Uterus (tissue), 4 donors: Measurements from ENCODE around the gene SLX4IP. TPM values are rescaled to one million over a fixed set of nuclear protein-coding genes. Genes with fewer than 3 reads are reported as not detected.

Experiments used
- DNase-seq, 2 donors: peaks; one replicate each; pipeline ENCODE4 v3.0.0-alpha.2; 2019 to 2020
- H3K27ac ChIP-seq, 2 donors: fragments of 200-600 bp; sonication (generic); 1 replicate in 1 of 2; 2 replicates in 1 of 2; pipeline ENCODE4 v1.5.1; 2016 to 2018
- H3K27me3 ChIP-seq, 2 donors: fragments of 200-600 bp; sonication (generic); one replicate each; pipeline ENCODE4 v1.5.1; 2018 to 2019; ENCODE audit warnings: control low read depth in 1 of 2
- H3K36me3 ChIP-seq, 2 donors: fragments of 200-600 bp; sonication (generic); one replicate each; pipeline ENCODE4 v1.5.1; 2019; ENCODE audit warnings: control low read depth in 1 of 2
- H3K4me1 ChIP-seq, 2 donors: fragments of 200-600 bp; sonication (generic); one replicate each; pipeline ENCODE4 v1.5.1; 2018 to 2019; ENCODE audit warnings: control low read depth in 1 of 2
- H3K4me3 ChIP-seq, 2 donors: fragments of 200-600 bp; sonication (generic); 1 replicate in 1 of 2; 2 replicates in 1 of 2; pipeline ENCODE4 v1.5.1; 2018 to 2019; ENCODE audit warnings: mild to moderate bottlenecking in 1 of 2
- H3K9me3 ChIP-seq, 2 donors: fragments of 200-600 bp; sonication (generic); one replicate each; pipeline ENCODE4 v1.5.1; 2019; ENCODE audit warnings: control low read depth in 1 of 2
- POLR2A ChIP-seq, 2 donors: fragments of 450-650 bp; IDR thresholded peaks; one replicate each; pipeline ENCODE4 v1.6.1; 2016; ENCODE audit warnings: antibody characterized with exemption in 2 of 2, mild to moderate bottlenecking in 1 of 2, moderate library complexity in 1 of 2
- intact Hi-C: fragments of 100-400 bp; cut with DNase I; formaldehyde crosslinking; loops from one replicate; pipeline ENCODE4 v1.15.1; 2023; ENCODE audit warnings: low total_unique reads
- total RNA-seq, 4 donors: library from RNA; depleted of rRNA in 3 of 4; stranded (reverse); fragments of >200 nt in 3 of 4; gene quantifications; one replicate each; pipeline versions ENCODE4 v1.1.0 to v1.2.4, GENCODE V29; 2014 to 2023
- TF ChIP-seq, protein P1 (sequence below), 4 experiments: fragments of 200-600 bp in 2 of 4; fragments of 450-650 bp in 2 of 4; sonication (generic) in 2 of 4; IDR thresholded peaks; one replicate each; pipeline ENCODE4 v1.5.1; 2016 to 2019; ENCODE audit warnings: antibody characterized with exemption in 4 of 4, mild to moderate bottlenecking in 2 of 4, moderate library complexity in 1 of 4
- donor health status: DM: yes; HTN: yes; CAD: no.

The SLX4IP gene
- total RNA-seq, 4 donors from 2014 or later, result 0.51 to 7.1 (median 2.0) TPM

GRCh38 chr20:10669843-10670446 lies 234.8 kb downstream of the SLX4IP start:
- no peak for TF ChIP-seq POLR2A (IDR thresholded peaks at IDR 0.05)
- TF ChIP-seq, protein P1, sequence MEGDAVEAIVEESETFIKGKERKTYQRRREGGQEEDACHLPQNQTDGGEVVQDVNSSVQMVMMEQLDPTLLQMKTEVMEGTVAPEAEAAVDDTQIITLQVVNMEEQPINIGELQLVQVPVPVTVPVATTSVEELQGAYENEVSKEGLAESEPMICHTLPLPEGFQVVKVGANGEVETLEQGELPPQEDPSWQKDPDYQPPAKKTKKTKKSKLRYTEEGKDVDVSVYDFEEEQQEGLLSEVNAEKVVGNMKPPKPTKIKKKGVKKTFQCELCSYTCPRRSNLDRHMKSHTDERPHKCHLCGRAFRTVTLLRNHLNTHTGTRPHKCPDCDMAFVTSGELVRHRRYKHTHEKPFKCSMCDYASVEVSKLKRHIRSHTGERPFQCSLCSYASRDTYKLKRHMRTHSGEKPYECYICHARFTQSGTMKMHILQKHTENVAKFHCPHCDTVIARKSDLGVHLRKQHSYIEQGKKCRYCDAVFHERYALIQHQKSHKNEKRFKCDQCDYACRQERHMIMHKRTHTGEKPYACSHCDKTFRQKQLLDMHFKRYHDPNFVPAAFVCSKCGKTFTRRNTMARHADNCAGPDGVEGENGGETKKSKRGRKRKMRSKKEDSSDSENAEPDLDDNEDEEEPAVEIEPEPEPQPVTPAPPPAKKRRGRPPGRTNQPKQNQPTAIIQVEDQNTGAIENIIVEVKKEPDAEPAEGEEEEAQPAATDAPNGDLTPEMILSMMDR (IDR thresholded peaks at IDR 0.05), result no peak
- no peaks in the 10 kb centered on the region for H3K36me3 ChIP-seq
- H3K9me3 ChIP-seq, result no peaks in the 10 kb centered on the region
- peak overlapping the region; percentile 99 to 100 for H3K27ac ChIP-seq
- no peaks in the 10 kb centered on the region for H3K27me3 ChIP-seq
- peaks cover 3 to 5% of the 10 kb centered on the region in 2 donors for H3K4me1 ChIP-seq
- intact Hi-C loops, result loop anchor here (10.0 kb wide), 2 partner anchors 235 to 605 kb away; partner anchors contain the start of genes MKKS and SLX4IP
- DNase-seq, result no peak
- peak overlapping the region; percentile 72 to 88 for H3K4me3 ChIP-seq

DNA sequence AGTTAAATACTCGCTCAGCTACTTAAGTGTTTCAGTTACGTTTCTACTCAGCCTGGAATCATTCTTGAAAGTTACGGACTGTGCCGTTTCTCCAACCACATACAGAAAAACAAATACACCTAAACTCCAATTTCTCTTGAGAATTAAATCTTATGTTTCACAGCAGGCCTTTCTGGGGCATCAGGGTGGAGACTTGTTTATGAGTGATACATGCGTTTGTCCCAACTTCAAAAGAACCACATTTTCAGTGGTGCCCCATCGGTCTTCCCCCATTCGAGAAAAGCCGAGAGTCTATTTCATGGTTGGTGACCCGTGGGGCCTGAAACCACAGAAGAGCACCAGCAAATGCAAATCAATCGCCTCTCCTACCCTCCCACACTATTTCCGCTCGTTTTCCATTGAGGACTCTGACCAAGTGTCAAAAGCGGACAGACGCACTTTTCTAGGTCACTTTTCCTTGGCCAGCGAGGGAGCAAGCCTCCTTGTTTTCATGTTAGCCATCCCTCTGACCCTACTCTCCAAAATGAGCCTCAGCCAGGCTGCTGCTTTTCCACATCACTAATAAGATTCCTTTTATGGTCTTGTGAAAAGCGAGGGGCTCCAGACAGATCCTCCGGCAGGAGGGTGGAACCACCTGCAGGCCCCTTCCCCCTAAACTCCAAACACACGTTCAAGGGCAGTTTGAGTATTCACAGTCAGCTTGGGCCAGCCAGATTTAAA lies 235.6 kb downstream of the SLX4IP start:
- peaks cover 0 to 5% of the 10 kb centered on the region in 2 donors for H3K4me1 ChIP-seq
- intact Hi-C loops, result loop anchor here (10.0 kb wide), 2 partner anchors 236 to 604 kb away; partner anchors contain the start of genes MKKS and SLX4IP
- no peak for TF ChIP-seq POLR2A (IDR thresholded peaks at IDR 0.05)
- TF ChIP-seq, protein P1 (IDR thresholded peaks at IDR 0.05), result no peak

DNA sequence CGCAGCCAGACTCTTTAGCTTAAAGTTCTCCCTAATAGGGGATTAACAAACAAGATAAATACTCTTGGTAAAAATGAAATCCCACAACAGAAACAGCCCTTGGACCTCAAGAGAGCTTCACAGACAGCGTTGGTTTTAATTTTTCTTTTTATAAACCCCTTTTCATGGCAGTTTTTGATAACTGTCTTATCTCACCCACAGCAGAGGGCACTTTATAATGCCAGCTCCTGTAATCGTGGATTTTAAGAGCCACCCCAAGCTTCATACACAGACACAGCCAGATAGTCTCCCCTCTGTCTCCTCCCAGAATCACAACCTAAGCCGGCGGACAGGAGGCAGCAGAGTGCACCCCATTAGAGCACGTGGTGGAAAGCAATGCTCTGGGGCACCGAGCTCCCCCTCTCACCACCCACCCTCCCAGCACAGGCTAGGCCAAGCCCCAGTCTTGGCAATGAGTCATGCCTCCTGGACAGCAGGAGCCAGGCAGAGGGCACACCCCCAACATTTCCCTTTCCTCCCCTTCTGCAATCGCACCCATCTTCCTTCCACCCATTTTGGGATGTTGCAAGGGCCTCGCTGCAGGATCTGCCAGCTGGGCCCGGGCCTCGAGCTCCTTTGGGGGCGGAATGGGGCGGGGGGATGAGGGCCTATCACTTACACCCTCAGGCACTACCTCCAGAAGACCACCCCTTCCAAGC lies 236.3 kb downstream of the SLX4IP start:
- Histone ChIP-seq H3K4me1 (peaks cover 0 to under 1% of the 10 kb centered on the region in 2 donors), H3K36me3 (no peaks in the 10 kb centered on the region), H3K27me3 (no peaks in the 10 kb centered on the region), H3K27ac (peak overlapping the region; percentile 99 to 100), H3K9me3 (no peaks in the 10 kb centered on the region), H3K4me3 (peak overlapping the region; percentile 72 to 88)
- TF ChIP-seq, protein P1 (IDR thresholded peaks at IDR 0.05), result peak; percentile 48 to 76 (median 61)
- peak in 1 of 2 donors; percentile 17 for TF ChIP-seq POLR2A (IDR thresholded peaks at IDR 0.05)
- intact Hi-C loops, result loop anchor here (10.0 kb wide), 2 partner anchors 237 to 603 kb away; partner anchors contain the start of genes MKKS and SLX4IP
- DNase-seq, result peak; percentile 86 to 93

More for the DNA sequence above, 235.6 kb downstream of the SLX4IP start:
- no peaks in the 10 kb centered on the region for H3K9me3 ChIP-seq
- DNase-seq, result no peak
- H3K4me3 ChIP-seq, result peak overlapping the region; percentile 72 to 88
- H3K27me3 ChIP-seq, result no peaks in the 10 kb centered on the region
- H3K36me3 ChIP-seq, result no peaks in the 10 kb centered on the region
- H3K27ac ChIP-seq, result peak overlapping the region; percentile 99 to 100

- Histone ChIP-seq H3K27me3 (no peaks in the 10 kb centered on the region), H3K27ac (peak overlapping the region; percentile 99 to 100), H3K4me1 (no peaks in the 10 kb centered on the region), H3K36me3 (no peaks in the 10 kb centered on the region), H3K4me3 (peak overlapping the region; percentile 72 to 88), H3K9me3 (no peaks in the 10 kb centered on the region)
- intact Hi-C loops, result loop anchor here (10.0 kb wide), 2 partner anchors 237 to 603 kb away; partner anchors contain the start of genes MKKS and SLX4IP
- TF ChIP-seq, protein P1 (IDR thresholded peaks at IDR 0.05), result no peak
- no peak for TF ChIP-seq POLR2A (IDR thresholded peaks at IDR 0.05)
- DNase-seq, result peak; percentile 80
These were observed 237.0 kb downstream of the SLX4IP start for GRCh38 chr20:10671919-10672623.
